ENCODE results near the gene SGK1.

SGK1 gene

DNA sequence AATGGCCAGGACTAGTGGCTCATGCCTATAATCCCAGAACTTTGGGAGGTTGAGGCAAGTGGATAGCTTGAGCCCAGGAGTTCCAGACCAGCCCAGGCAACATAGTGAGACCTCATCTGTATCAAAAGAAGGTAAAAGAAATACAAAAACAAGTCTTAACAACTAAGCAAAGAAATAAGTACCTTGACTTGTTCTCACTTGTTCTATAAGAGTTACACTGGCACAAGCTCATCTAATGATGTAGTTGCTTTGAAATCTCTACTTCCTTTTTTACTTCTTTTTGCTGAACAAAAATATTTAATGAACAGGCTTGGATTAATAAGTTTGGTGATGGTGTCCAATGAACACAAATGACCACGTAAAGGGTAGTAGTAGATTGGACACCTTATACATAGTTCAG is 72.2 kb downstream of the SGK1 start:
- peak overlapping the region; percentile 74 for H3K4me2 ChIP-seq (ENCODE audit: low read length)
- peaks cover 65% of the 10 kb centered on the region for H3K4me1 ChIP-seq (ENCODE audit: control insufficient read depth, low read length)
- peak overlapping the region; percentile 86 for H3K27ac ChIP-seq (ENCODE audit: low read depth, low read length)
- TF ChIP-seq, protein P1, sequence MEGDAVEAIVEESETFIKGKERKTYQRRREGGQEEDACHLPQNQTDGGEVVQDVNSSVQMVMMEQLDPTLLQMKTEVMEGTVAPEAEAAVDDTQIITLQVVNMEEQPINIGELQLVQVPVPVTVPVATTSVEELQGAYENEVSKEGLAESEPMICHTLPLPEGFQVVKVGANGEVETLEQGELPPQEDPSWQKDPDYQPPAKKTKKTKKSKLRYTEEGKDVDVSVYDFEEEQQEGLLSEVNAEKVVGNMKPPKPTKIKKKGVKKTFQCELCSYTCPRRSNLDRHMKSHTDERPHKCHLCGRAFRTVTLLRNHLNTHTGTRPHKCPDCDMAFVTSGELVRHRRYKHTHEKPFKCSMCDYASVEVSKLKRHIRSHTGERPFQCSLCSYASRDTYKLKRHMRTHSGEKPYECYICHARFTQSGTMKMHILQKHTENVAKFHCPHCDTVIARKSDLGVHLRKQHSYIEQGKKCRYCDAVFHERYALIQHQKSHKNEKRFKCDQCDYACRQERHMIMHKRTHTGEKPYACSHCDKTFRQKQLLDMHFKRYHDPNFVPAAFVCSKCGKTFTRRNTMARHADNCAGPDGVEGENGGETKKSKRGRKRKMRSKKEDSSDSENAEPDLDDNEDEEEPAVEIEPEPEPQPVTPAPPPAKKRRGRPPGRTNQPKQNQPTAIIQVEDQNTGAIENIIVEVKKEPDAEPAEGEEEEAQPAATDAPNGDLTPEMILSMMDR (IDR thresholded peaks at IDR 0.05; ENCODE audit: low read depth, low read length, poor library complexity, severe bottlenecking) = no peak
- TF ChIP-seq EZH2phosphoT487 (IDR thresholded peaks at IDR 0.05; ENCODE audit: borderline replicate concordance, low read length) = no peak
- H3K36me3 ChIP-seq (ENCODE audit: control insufficient read depth, low read length) = no peaks in the 10 kb centered on the region
- H3K79me2 ChIP-seq (ENCODE audit: control insufficient read depth, low read length) = no peaks in the 10 kb centered on the region
- H3K9me2 ChIP-seq (replicated peaks; ENCODE audit: control insufficient read depth, low read length) = no peaks in the 10 kb centered on the region
- no peaks in the 10 kb centered on the region for H3K9me3 ChIP-seq (ENCODE audit: control insufficient read depth, insufficient read depth, low read length)
- H3K4me3 ChIP-seq (ENCODE audit: low read length) = no peak overlapping the region
- H3F3A ChIP-seq (ENCODE audit: control insufficient read depth, insufficient read depth) = peaks cover 21% of the 10 kb centered on the region
- H3K27me3 ChIP-seq (ENCODE audit: control insufficient read depth, low read length) = no peaks in the 10 kb centered on the region
- H4K20me1 ChIP-seq (ENCODE audit: control insufficient read depth, insufficient read depth, low read depth, low read length) = no peaks in the 10 kb centered on the region

DNA sequence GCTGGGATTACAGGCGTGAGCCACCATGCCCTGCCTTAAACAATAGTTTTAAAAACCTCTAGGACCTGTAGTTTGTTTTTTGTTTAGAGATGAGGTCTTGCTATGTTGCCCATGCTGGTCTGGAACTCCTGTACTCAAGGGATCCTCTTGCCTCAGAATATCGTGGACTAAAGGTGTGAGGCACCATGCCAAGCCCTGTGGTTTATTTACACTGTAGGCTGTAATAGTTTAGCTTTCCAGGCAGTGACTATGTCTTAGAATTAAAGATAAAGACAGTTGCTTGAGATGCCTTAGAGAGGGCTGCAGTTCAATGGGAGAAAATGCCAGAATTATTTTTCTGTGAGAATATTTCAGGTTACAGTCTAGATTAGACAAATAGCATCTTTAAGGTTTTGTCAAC is 72.9 kb downstream of the SGK1 start:
- H3F3A ChIP-seq (ENCODE audit: control insufficient read depth, insufficient read depth) = peaks cover 21% of the 10 kb centered on the region
- TF ChIP-seq, protein P1 (IDR thresholded peaks at IDR 0.05; ENCODE audit: low read depth, low read length, poor library complexity, severe bottlenecking) = no peak
- no peak for TF ChIP-seq EZH2phosphoT487 (IDR thresholded peaks at IDR 0.05; ENCODE audit: borderline replicate concordance, low read length)
- H3K4me3 ChIP-seq (ENCODE audit: low read length) = no peak overlapping the region
- no peaks in the 10 kb centered on the region for H4K20me1 ChIP-seq (ENCODE audit: control insufficient read depth, insufficient read depth, low read depth, low read length)
- H3K4me1 ChIP-seq (ENCODE audit: control insufficient read depth, low read length) = peaks cover 65% of the 10 kb centered on the region
- no peaks in the 10 kb centered on the region for H3K79me2 ChIP-seq (ENCODE audit: control insufficient read depth, low read length)
- H3K9me3 ChIP-seq (ENCODE audit: control insufficient read depth, insufficient read depth, low read length) = no peaks in the 10 kb centered on the region
- H3K9me2 ChIP-seq (replicated peaks; ENCODE audit: control insufficient read depth, low read length) = no peaks in the 10 kb centered on the region
- peak overlapping the region; percentile 86 for H3K27ac ChIP-seq (ENCODE audit: low read depth, low read length)
- no peaks in the 10 kb centered on the region for H3K27me3 ChIP-seq (ENCODE audit: control insufficient read depth, low read length)
- no peak overlapping the region for H3K4me2 ChIP-seq (ENCODE audit: low read length)
- H3K36me3 ChIP-seq (ENCODE audit: control insufficient read depth, low read length) = no peaks in the 10 kb centered on the region

DNA sequence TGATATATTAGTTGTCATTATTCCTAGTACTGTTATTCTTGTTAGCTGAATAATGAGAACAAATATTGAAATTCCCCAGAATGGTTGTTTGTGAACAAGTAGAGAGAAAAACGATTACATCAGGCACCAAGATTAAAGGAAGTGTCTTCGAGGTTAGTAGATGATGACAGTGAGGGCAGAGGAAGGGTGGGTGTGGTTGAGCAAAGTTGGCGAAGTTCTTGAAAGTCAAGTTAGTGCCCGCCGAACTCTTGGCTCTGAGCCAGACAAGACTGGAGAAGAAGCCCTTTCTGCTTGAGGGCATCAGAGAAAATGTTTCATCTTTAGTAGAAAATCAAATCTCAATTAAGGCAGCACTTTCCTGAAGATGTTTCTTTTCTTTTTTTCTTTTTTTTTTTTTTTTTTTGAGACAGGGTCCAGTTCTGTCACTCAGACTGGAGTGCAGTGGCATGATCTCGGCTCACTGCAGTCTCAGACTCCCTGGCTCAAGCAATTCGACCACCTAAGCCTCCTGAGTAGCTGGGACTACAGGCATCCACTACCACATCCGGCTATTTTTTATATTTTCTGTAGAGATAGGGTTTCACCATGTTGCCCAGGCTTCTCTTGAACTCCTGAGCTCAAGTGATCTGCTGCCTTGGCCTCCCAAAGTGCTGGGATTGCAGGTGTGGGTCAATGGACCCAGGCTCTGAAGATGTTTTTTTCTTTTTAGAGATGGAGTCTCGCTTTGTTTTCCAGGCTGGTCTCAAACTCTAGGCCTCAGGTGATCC is 77.1 kb downstream of the SGK1 start:
- H3F3A ChIP-seq (ENCODE audit: control insufficient read depth, insufficient read depth) = peaks cover 9% of the 10 kb centered on the region
- peak overlapping the region; percentile 55 for H3K4me2 ChIP-seq (ENCODE audit: low read length)
- H4K20me1 ChIP-seq (ENCODE audit: control insufficient read depth, insufficient read depth, low read depth, low read length) = no peaks in the 10 kb centered on the region
- H3K27me3 ChIP-seq (ENCODE audit: control insufficient read depth, low read length) = no peaks in the 10 kb centered on the region
- no peaks in the 10 kb centered on the region for H3K36me3 ChIP-seq (ENCODE audit: control insufficient read depth, low read length)
- H3K4me1 ChIP-seq (ENCODE audit: control insufficient read depth, low read length) = peaks cover 57% of the 10 kb centered on the region
- no peak overlapping the region for H3K27ac ChIP-seq (ENCODE audit: low read depth, low read length)
- TF ChIP-seq, protein P1 (IDR thresholded peaks at IDR 0.05; ENCODE audit: low read depth, low read length, poor library complexity, severe bottlenecking) = no peak
- no peak for TF ChIP-seq EZH2phosphoT487 (IDR thresholded peaks at IDR 0.05; ENCODE audit: borderline replicate concordance, low read length)
- no peaks in the 10 kb centered on the region for H3K79me2 ChIP-seq (ENCODE audit: control insufficient read depth, low read length)
- peak overlapping the region; percentile 31 for H3K4me3 ChIP-seq (ENCODE audit: low read length)
- H3K9me2 ChIP-seq (replicated peaks; ENCODE audit: control insufficient read depth, low read length) = no peaks in the 10 kb centered on the region
- no peaks in the 10 kb centered on the region for H3K9me3 ChIP-seq (ENCODE audit: control insufficient read depth, insufficient read depth, low read length)

All from DOHH2 (cell line).